Activated B cell treated with CpG ODN at 0.5 μM for 24 hours (primary cell): Measurements from ENCODE around the gene SLC1A2. TPM values are rescaled to one million over a fixed set of nuclear protein-coding genes. Genes with fewer than 3 reads are reported as not detected.
A peak's percentile ranks its signal among the peaks of the same experiment; 100 is the strongest.

ENCODE experiments used
- ATAC-seq: fragments of 200-7000 bp; cut with Tn5 transposase; one replicate; pipeline ENCODE4 v1.10.0; 2021; ENCODE audit warnings: low read depth, mild to moderate bottlenecking, moderate library complexity
- CTCF ChIA-PET: fragments of 350-600 bp; sonication (Branson Sonifier 250); formaldehyde crosslinking; loops from one replicate; lab custom pipeline; 2021; ENCODE audit warnings: antibody characterized with exemption; lab: Charles Lee
- POLR2A ChIA-PET: fragments of 350-600 bp; sonication (Branson Sonifier 250); formaldehyde crosslinking; loops from one replicate; lab custom pipeline; 2021; ENCODE audit warnings: antibody characterized with exemption; lab: Charles Lee
- DNase-seq: peaks from one replicate; pipeline ENCODE4 v3.0.0; 2022
- H3K27ac Mint-ChIP-seq: one replicate; pipeline ENCODE4 v1.8.0; 2020; ENCODE audit warnings: mixed read lengths
- H3K27me3 Mint-ChIP-seq: one replicate; pipeline ENCODE4 v1.8.0; 2021; ENCODE audit warnings: mixed read lengths
- H3K36me3 Mint-ChIP-seq: one replicate; pipeline ENCODE4 v1.8.0; 2021; ENCODE audit warnings: low read depth, mixed read lengths
- H3K4me1 Mint-ChIP-seq: one replicate; pipeline ENCODE4 v1.8.0; 2021; ENCODE audit warnings: mixed read lengths
- H3K4me3 Mint-ChIP-seq: one replicate; pipeline ENCODE4 v1.8.0; 2020; ENCODE audit warnings: mild to moderate bottlenecking, mixed read lengths
- H3K9me3 Mint-ChIP-seq: one replicate; pipeline ENCODE4 v1.8.0; 2020; ENCODE audit warnings: mixed read lengths
- intact Hi-C: fragments of 100-400 bp; cut with micrococcal nuclease; formaldehyde crosslinking; loops from one replicate; pipeline ENCODE4 v1.15.1; 2024
- total RNA-seq: library from RNA; stranded (reverse); gene quantifications from 2 replicates; pipeline ENCODE4 v1.2.3, GENCODE V29; 2022
- TF ChIP-seq, protein P1 (sequence below): fragments of 200-600 bp; IDR thresholded peaks from one replicate; pipeline ENCODE4 v1.8.0; 2022; ENCODE audit warnings: antibody characterized with exemption, mild to moderate bottlenecking

SLC1A2 gene
- total RNA-seq, 1 donor from 2014 or later, result not detected

DNA sequence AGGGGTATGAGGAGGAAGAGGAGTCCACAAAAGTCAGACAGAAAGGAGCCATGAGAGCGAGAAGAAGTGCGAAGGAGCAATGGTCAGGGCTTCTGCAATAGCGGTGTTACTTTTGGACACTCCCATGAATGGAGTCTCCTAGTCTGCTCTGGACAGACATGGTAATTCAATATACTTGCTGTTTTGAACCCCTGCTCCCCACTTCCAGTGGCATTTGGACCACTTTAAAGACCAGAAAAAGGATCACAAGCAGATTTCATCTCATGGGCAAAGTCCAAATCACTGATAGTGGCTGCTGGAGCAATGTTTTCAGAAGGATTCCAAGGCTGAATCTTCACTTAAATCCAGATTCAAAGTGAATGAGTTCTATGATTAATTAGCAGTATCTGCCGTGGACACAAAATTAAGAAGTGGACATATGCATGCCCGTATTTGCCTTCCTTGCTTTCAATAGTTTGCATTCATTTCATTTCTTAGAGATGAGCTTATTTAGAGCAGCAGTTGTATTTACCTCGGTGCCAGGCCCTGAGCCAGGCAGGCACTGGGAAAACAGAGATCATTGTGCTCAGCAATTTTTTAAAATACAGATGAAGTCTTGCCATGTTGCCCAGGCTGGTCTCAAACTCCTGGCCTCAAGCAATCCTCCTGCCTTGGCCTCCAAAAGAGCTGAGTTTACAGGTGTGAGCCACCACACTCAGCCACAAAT is 72.0 kb downstream of the SLC1A2 start:
- CTCF ChIA-PET, result no interaction called here
- Mint-ChIP-seq H3K36me3 (no peaks in the 10 kb centered on the region), H3K4me3 (no peak overlapping the region), H3K4me1 (peaks cover 37% of the 10 kb centered on the region), H3K27ac (no peak overlapping the region), H3K27me3 (no peaks in the 10 kb centered on the region), H3K9me3 (no peaks in the 10 kb centered on the region)
- intact Hi-C loops, result no loop called here
- TF ChIP-seq, protein P1, sequence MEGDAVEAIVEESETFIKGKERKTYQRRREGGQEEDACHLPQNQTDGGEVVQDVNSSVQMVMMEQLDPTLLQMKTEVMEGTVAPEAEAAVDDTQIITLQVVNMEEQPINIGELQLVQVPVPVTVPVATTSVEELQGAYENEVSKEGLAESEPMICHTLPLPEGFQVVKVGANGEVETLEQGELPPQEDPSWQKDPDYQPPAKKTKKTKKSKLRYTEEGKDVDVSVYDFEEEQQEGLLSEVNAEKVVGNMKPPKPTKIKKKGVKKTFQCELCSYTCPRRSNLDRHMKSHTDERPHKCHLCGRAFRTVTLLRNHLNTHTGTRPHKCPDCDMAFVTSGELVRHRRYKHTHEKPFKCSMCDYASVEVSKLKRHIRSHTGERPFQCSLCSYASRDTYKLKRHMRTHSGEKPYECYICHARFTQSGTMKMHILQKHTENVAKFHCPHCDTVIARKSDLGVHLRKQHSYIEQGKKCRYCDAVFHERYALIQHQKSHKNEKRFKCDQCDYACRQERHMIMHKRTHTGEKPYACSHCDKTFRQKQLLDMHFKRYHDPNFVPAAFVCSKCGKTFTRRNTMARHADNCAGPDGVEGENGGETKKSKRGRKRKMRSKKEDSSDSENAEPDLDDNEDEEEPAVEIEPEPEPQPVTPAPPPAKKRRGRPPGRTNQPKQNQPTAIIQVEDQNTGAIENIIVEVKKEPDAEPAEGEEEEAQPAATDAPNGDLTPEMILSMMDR, result no peak
- ATAC-seq (no peak), DNase-seq (no peak)
- POLR2A ChIA-PET, result interaction anchor here (1.0 kb wide), 1 partner anchor 42 kb away, joined by 3 read pairs; no protein-coding TSS in a partner anchor

DNA sequence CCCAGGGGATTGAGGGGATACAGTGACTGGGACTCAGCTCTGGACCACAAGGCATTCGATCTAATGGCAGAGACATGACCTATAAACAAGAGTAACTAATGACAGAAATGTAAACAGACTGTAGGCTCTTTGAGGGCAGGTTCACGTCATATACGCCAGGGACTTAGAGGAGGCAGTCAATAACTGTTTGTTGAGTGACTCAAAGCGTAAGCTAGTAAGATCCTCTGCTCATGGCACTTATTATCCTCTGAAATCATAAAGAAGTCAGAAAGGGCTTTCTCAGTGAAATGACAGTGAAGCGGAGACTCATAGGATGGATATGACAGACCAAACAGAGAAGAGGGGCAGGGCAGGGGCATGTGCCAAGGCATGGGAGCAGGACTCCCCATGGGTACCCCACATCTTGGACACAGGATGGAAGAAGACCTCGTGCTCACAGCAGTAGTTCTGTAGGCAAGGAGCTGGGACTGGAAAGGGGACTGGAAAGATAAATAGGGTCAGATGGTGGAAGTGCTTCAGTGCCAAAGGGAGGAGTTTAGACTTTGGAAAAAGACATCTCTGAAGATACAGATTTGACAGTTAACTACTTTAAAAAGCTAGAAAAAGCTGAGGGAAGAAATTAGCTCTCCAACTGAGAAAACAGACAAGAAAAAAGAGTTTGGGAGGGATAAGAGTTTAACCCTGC is 72.7 kb downstream of the SLC1A2 start:
- Mint-ChIP-seq H3K9me3 (no peaks in the 10 kb centered on the region), H3K27ac (no peak overlapping the region), H3K36me3 (no peaks in the 10 kb centered on the region), H3K4me3 (no peak overlapping the region), H3K4me1 (peaks cover 31% of the 10 kb centered on the region), H3K27me3 (no peaks in the 10 kb centered on the region)
- no peak for ATAC-seq
- CTCF ChIA-PET, result no interaction called here
- POLR2A ChIA-PET, result no interaction called here
- no peak for DNase-seq
- intact Hi-C loops, result no loop called here
- TF ChIP-seq, protein P1, result no peak

DNA sequence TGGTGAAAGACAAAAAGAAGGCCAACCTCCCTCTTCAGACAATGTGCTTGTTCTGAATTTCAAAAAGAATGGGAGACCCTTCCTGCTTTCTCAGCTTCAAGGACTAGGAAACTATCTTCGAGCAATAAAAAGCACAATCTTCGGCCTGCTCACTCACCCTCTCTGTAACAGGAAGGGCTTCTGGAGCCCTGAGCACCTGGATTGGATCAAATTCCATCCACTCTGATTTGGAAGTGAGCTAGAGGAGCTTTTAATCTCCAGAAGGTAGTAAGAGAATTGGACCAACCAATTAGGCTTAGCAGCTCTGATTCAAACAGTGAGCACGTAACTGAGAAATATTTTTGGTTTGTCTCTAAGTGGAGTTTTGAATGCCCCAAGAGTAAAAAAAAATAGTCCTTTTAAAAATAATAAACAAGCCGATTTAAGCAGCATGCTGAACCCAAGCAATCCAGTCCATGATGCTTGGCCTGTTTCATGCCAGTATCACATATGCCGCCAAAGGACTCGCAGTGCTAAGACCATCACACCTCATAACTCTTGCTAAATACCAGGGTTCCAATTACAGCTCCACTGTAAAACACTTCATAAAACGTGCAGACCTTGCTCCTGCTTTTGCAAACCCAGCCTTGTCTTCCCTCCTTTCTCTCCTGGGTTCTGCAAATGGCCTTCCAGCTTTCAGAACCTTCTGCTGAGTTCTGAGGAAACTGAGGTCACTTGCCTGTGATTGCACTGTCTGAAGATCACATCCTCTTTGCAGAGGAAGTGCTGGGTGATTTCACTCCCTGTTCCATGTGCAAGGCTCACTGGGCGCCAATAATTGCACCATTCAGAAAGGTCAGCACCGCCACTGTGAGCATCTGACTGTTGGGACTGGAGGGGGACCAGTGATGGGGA is 74.4 kb downstream of the SLC1A2 start:
- CTCF ChIA-PET, result no interaction called here
- ATAC-seq, result no peak
- H3K27me3 Mint-ChIP-seq, result no peaks in the 10 kb centered on the region
- H3K4me3 Mint-ChIP-seq, result no peak overlapping the region
- intact Hi-C loops, result no loop called here
- no peak overlapping the region for H3K27ac Mint-ChIP-seq
- POLR2A ChIA-PET, result no interaction called here
- TF ChIP-seq, protein P1, result no peak
- H3K4me1 Mint-ChIP-seq, result peaks cover 26% of the 10 kb centered on the region
- no peaks in the 10 kb centered on the region for H3K36me3 Mint-ChIP-seq
- H3K9me3 Mint-ChIP-seq, result no peaks in the 10 kb centered on the region
- no peak for DNase-seq

DNA sequence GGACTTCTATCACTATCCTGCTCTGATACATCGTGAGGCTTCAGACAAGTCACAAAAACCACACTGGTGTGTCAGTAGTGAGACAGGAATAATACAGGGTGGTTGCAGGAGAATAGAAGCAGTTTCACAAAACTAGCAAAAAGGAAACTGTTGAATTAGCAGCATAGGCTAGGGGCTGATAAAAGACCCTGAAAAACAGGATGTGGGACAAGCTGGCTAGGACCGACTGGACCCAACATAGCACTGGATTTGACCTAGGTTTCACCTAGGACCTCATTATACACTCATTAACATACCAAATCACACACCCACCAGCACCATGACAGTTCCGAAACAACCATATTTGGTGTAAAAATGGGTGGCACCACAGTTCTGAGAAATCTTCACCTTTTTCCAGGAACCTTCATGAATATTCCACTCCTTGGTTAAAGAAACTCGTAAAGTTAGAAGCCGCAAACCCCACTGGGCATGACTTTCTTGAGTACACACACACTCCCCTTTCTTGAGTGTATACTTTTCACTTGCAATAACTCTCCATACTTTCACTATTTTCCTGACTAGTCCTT is 76.2 kb downstream of the SLC1A2 start:
- Mint-ChIP-seq H3K9me3 (no peaks in the 10 kb centered on the region), H3K27ac (no peak overlapping the region), H3K4me1 (peaks cover 26% of the 10 kb centered on the region), H3K27me3 (no peaks in the 10 kb centered on the region), H3K36me3 (no peaks in the 10 kb centered on the region), H3K4me3 (no peak overlapping the region)
- no peak for DNase-seq
- intact Hi-C loops, result no loop called here
- ChIA-PET POLR2A (no interaction called here), CTCF (no interaction called here)
- TF ChIP-seq, protein P1, result no peak
- peak; percentile 31 for ATAC-seq
